Endothelial cell of umbilical vein (primary cell): ENCODE data around the gene QRICH2. TPM values are rescaled to one million over a fixed set of nuclear protein-coding genes. Genes with fewer than 3 reads are reported as not detected.

ENCODE experiments used
- BruUV-seq: library from RNA; stranded (reverse); fragments of 400-500 nt; replicated peaks from 2 replicates; lab custom pipeline; 2021; lab: Mats Ljungman, UMichigan
- CTCF ChIA-PET: fragments of 300-600, 350-600 bp; sonication (Branson Sonifier 250); formaldehyde crosslinking; loops from one replicate; lab custom pipeline; 2021; ENCODE audit warnings: antibody characterized with exemption, inconsistent platforms; lab: Charles Lee
- POLR2A ChIA-PET: fragments of 300-600, 350-600 bp; sonication (Branson Sonifier 250); formaldehyde crosslinking; loops from one replicate; lab custom pipeline; 2021; ENCODE audit warnings: antibody characterized with exemption, inconsistent platforms; lab: Charles Lee
- DNase-seq: peaks from one replicate; pipeline ENCODE4 v3.0.0-alpha.2; 2011; ENCODE audit warnings: low read depth, low spot score
- FAIRE-seq: peaks from 2 replicates; lab custom pipeline; 2011; peaks lifted over from hg19 to GRCh38; lab: Jason Lieb, UNC
- H2AFZ ChIP-seq: 2 replicates; pipeline ENCODE4 v1.6.0; 2012; ENCODE audit warnings: low read depth, low read length, control low read depth, inconsistent platforms
- H3K27ac ChIP-seq: 2 replicates; pipeline ENCODE4 v1.5.1; 2011; ENCODE audit warnings: low read depth, mild to moderate bottlenecking, control low read depth, low read length, moderate library complexity; ENCODE audit not compliant: insufficient read depth
- H3K27me3 ChIP-seq, 2 experiments: 2 replicates each; pipeline versions ENCODE4 v1.6.0 to v1.6.1; 2011; ENCODE audit warnings: low read length in 2 of 2, mixed read lengths in 1 of 2; ENCODE audit not compliant: control insufficient read depth in 2 of 2, insufficient read depth in 2 of 2
- H3K36me3 ChIP-seq, 2 experiments: 2 replicates in 1 of 2; 3 replicates in 1 of 2; pipeline ENCODE4 v1.5.1; 2011; ENCODE audit warnings: low read length in 2 of 2, mild to moderate bottlenecking in 1 of 2, moderate library complexity in 1 of 2; ENCODE audit not compliant: control insufficient read depth in 2 of 2, insufficient read depth in 2 of 2; ENCODE audit errors: extremely low read depth in 1 of 2
- H3K4me1 ChIP-seq: 3 replicates; pipeline ENCODE4 v1.5.1; 2011; ENCODE audit warnings: mild to moderate bottlenecking, low read length; ENCODE audit not compliant: control insufficient read depth, insufficient read depth; ENCODE audit errors: extremely low read depth
- H3K4me2 ChIP-seq: 2 replicates; pipeline ENCODE4 v1.6.1; 2011; ENCODE audit warnings: low read length, control low read depth, mixed read lengths; ENCODE audit not compliant: insufficient read depth
- H3K4me3 ChIP-seq, 3 experiments: fragments of 200-600 bp in 1 of 3; sonication (generic), shearing (Covaris generic) in 1 of 3; replicated peaks in 1 of 3; 2 replicates each; pipeline ENCODE4 v1.5.1; 2011 to 2016; ENCODE audit warnings: control low read depth in 3 of 3, low read length in 3 of 3, mild to moderate bottlenecking in 2 of 3, inconsistent platforms in 1 of 3, low read depth in 1 of 3, moderate library complexity in 1 of 3; ENCODE audit not compliant: insufficient read depth in 1 of 3
- H3K79me2 ChIP-seq: 2 replicates; pipeline ENCODE4 v1.6.0; 2012; ENCODE audit warnings: low read length, inconsistent platforms; ENCODE audit not compliant: control insufficient read depth, insufficient read depth
- H3K9ac ChIP-seq: replicated peaks from 2 replicates; pipeline ENCODE3; 2011; ENCODE audit warnings: low read length, control low read depth; ENCODE audit not compliant: insufficient read depth; ENCODE audit errors: extremely low read depth
- H3K9me1 ChIP-seq: replicated peaks from 3 replicates; pipeline ENCODE4 v1.6.0; 2011; ENCODE audit warnings: mild to moderate bottlenecking, low read length; ENCODE audit not compliant: control insufficient read depth, insufficient read depth; ENCODE audit errors: extremely low read depth
- H3K9me3 ChIP-seq: replicated peaks from 2 replicates; pipeline ENCODE4 v1.5.1; 2012; ENCODE audit warnings: low read length, inconsistent platforms; ENCODE audit not compliant: control insufficient read depth, insufficient read depth
- H4K20me1 ChIP-seq: replicated peaks from 2 replicates; pipeline ENCODE3; 2011; ENCODE audit warnings: mild to moderate bottlenecking, low read length; ENCODE audit not compliant: control insufficient read depth, insufficient read depth; ENCODE audit errors: extremely low read depth
- EZH2 ChIP-seq: IDR thresholded peaks from 2 replicates; pipeline ENCODE4 v1.6.1; 2012; ENCODE audit warnings: borderline replicate concordance, low read depth, mild to moderate bottlenecking, moderate library complexity, low read length, inconsistent platforms; ENCODE audit not compliant: severe bottlenecking
- FOS ChIP-seq: IDR thresholded peaks from 2 replicates; pipeline ENCODE4 v1.6.1; 2011; ENCODE audit warnings: mild to moderate bottlenecking, low read length, moderate library complexity, borderline replicate concordance; ENCODE audit not compliant: insufficient read depth
- GATA2 ChIP-seq: IDR thresholded peaks from 2 replicates; pipeline ENCODE4 v1.7.0; 2011; ENCODE audit warnings: low read depth, mild to moderate bottlenecking, moderate library complexity, mixed read lengths, low read length; ENCODE audit not compliant: insufficient read length, insufficient read depth
- JUN ChIP-seq: IDR thresholded peaks from 2 replicates; pipeline ENCODE4 v1.6.1; 2011; ENCODE audit warnings: borderline replicate concordance, low read depth; ENCODE audit not compliant: insufficient read length, insufficient read depth
- MAX ChIP-seq: IDR thresholded peaks from 2 replicates; pipeline ENCODE4 v1.6.1; 2011; ENCODE audit not compliant: insufficient read depth, insufficient read length
- MYC ChIP-seq: IDR thresholded peaks from one replicate; pipeline ENCODE4 v1.6.1; 2011; ENCODE audit warnings: mild to moderate bottlenecking, low read depth, low read length
- POLR2A ChIP-seq: IDR thresholded peaks from 2 replicates; pipeline ENCODE4 v1.6.1; 2012; ENCODE audit warnings: low read depth, mild to moderate bottlenecking, control low read depth, low read length
- POLR2AphosphoS5 ChIP-seq: IDR thresholded peaks from 2 replicates; pipeline ENCODE4 v1.6.1; 2012; ENCODE audit warnings: low read depth, mild to moderate bottlenecking, control low read depth, low read length, moderate library complexity; ENCODE audit not compliant: insufficient read depth
- dilution Hi-C: fragments of 300-500 bp; cut with MboI; formaldehyde crosslinking; loops from one replicate; pipeline ENCODE4 v1.15.0; 2019; ENCODE audit warnings: low sequenced_read_pairs; ENCODE audit not compliant: extremely low pct_ligation_motif_present
- intact Hi-C: fragments of 100-400 bp; cut with micrococcal nuclease; formaldehyde crosslinking; loops from one replicate; pipeline ENCODE4 v1.10.0; 2022
- polyA plus RNA-seq, 4 experiments: library from polyadenylated mRNA; depleted of rRNA in 3 of 4; stranded (reverse) in 3 of 4; unstranded in 1 of 4; fragments of >200 nt; gene quantifications; 2 replicates each; pipeline versions ENCODE4 v1.2.1 to v1.2.3, GENCODE V29; 2011 to 2012; ENCODE audit warnings: missing spikeins in 1 of 4
- total RNA-seq: library from RNA; stranded (reverse); gene quantifications from 2 replicates; pipeline ENCODE4 v1.2.3, GENCODE V29; 2021
- TF ChIP-seq, protein P1 (sequence below), 2 donors: IDR thresholded peaks; 1 replicate in 1 of 2; 2 replicates in 1 of 2; pipeline ENCODE4 v1.5.1; 2011; ENCODE audit warnings: low read length in 2 of 2, mild to moderate bottlenecking in 2 of 2, moderate library complexity in 2 of 2, control low read depth in 1 of 2, inconsistent platforms in 1 of 2, low read depth in 1 of 2; ENCODE audit not compliant: insufficient read depth in 1 of 2; ENCODE audit errors: extremely low read depth in 1 of 2

The QRICH2 gene
- total and polyA plus RNA-seq, 2 donors (not counting 3 experiments of a cell fraction or from before 2014, with no cell fraction given), result 6.7 to 9.6 TPM

DNA sequence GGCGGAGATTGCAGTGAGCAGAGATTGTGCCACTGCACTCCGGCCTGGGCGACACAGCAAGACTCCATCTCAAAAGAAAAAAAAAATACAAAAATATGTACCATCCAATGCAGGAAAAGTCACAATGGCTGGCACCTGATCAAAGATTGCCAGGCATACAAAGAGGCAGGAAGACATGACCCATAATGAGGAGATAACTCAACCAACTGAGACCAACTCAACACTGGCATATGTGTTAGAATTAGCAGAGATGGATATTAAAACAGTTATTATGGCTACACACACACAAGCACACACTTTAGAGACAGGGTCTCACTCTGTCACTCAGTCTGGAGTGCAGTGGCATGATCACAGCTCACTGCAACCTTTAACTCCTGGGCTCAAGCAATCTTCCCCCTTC, 10.6 kb downstream of the QRICH2 start:
- Histone ChIP-seq H3K27me3 (no peaks in the 10 kb centered on the region), H3K9me3 (no peaks in the 10 kb centered on the region), H2AFZ (no peak overlapping the region), H3K4me3 (no peak overlapping the region), H3K9ac (no peak overlapping the region), H4K20me1 (no peaks in the 10 kb centered on the region), H3K4me2 (no peak overlapping the region), H3K79me2 (no peaks in the 10 kb centered on the region), H3K9me1 (no peaks in the 10 kb centered on the region), H3K27ac (no peak overlapping the region), H3K36me3 (peaks cover 0 to 1% of the 10 kb centered on the region in 2 experiments), H3K4me1 (peaks cover 4% of the 10 kb centered on the region)
- dilution Hi-C loops, result no loop called here
- POLR2A ChIA-PET, result interaction anchor here (0.6 kb wide), 1 partner anchor 23 kb away, joined by 6 read pairs; no protein-coding TSS in a partner anchor
- intact Hi-C loops, result loop anchor here (5.0 kb wide), 1 partner anchor 175 kb away; no protein-coding TSS in a partner anchor
- FAIRE-seq, result peak; percentile 64
- peak; percentile 32 for DNase-seq
- TF ChIP-seq POLR2A (no peak), JUN (no peak), POLR2AphosphoS5 (no peak), GATA2 (no peak)
- CTCF ChIA-PET, result interaction anchor here (0.6 to 8.6 kb wide), 5 partner anchors 18 to 283 kb away, joined by 3 to 155 read pairs (median 4); no protein-coding TSS in a partner anchor
- no TSS peak for BruUV-seq

DNA sequence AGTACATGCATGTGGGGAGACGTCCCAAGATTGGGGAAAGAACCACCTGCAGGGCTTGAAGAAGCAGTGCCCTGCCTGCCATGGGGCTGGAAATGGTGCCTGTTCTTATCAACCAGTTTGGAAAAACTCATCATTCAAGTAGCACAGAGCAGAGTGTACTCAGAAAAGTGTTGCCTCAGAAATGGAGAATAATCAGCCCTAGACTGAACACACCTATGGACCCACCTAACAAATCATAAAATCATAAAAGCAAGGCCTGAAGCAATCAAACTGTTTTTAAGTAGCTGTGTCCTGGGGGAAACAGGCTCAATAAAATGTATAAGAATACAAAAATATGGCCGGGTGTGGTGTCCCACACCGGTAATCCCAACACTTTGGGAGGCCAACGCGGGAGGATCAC, 11.2 kb downstream of the QRICH2 start:
- dilution Hi-C loops (no loop called here), intact Hi-C loops (loop anchor here (5.0 kb wide), 1 partner anchor 175 kb away; no protein-coding TSS in a partner anchor)
- no peak for FAIRE-seq
- H3K9me1 ChIP-seq, result no peaks in the 10 kb centered on the region
- no peak overlapping the region for H3K9ac ChIP-seq
- H3K36me3 ChIP-seq, result peaks cover 0 to 1% of the 10 kb centered on the region in 2 experiments
- no peaks in the 10 kb centered on the region for H3K79me2 ChIP-seq
- DNase-seq, result no peak
- H3K9me3 ChIP-seq, result no peaks in the 10 kb centered on the region
- TF ChIP-seq, protein P1, sequence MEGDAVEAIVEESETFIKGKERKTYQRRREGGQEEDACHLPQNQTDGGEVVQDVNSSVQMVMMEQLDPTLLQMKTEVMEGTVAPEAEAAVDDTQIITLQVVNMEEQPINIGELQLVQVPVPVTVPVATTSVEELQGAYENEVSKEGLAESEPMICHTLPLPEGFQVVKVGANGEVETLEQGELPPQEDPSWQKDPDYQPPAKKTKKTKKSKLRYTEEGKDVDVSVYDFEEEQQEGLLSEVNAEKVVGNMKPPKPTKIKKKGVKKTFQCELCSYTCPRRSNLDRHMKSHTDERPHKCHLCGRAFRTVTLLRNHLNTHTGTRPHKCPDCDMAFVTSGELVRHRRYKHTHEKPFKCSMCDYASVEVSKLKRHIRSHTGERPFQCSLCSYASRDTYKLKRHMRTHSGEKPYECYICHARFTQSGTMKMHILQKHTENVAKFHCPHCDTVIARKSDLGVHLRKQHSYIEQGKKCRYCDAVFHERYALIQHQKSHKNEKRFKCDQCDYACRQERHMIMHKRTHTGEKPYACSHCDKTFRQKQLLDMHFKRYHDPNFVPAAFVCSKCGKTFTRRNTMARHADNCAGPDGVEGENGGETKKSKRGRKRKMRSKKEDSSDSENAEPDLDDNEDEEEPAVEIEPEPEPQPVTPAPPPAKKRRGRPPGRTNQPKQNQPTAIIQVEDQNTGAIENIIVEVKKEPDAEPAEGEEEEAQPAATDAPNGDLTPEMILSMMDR (IDR thresholded peaks at IDR 0.05; ENCODE audit: extremely low read depth in 1 of 2, insufficient read depth in 1 of 2, low read depth in 1 of 2, low read length in 2 of 2), result no peak
- no peak for TF ChIP-seq POLR2AphosphoS5
- no peak for TF ChIP-seq MYC
- TF ChIP-seq JUN, result no peak
- TF ChIP-seq FOS, result no peak
- TF ChIP-seq MAX, result no peak
- TF ChIP-seq EZH2, result no peak
- TF ChIP-seq GATA2, result no peak
- no peak for TF ChIP-seq POLR2A
- ChIA-PET CTCF (interaction anchor here (1.2 kb wide), 1 partner anchor 73 kb away, joined by 3 read pairs; no protein-coding TSS in a partner anchor), POLR2A (no interaction called here)
- no peaks in the 10 kb centered on the region for H3K27me3 ChIP-seq
- no peak overlapping the region for H3K4me2 ChIP-seq
- no peak overlapping the region for H3K27ac ChIP-seq
- peaks cover 4% of the 10 kb centered on the region for H3K4me1 ChIP-seq
- no peak overlapping the region for H2AFZ ChIP-seq
- BruUV-seq, result no TSS peak
- no peaks in the 10 kb centered on the region for H4K20me1 ChIP-seq
- H3K4me3 ChIP-seq, result no peak overlapping the region
